Liver (tissue), 3 donors: ENCODE data around the gene ACTR6.

Experiments used
- CTCF ChIP-seq: fragments of 150-350 bp; IDR thresholded peaks from 2 replicates; pipeline ENCODE4 v1.5.1; 2017; ENCODE audit warnings: improper control_type of control experiment, low read depth, low read length; ENCODE audit not compliant: missing input control
- FOXA1 ChIP-seq: IDR thresholded peaks from 2 replicates; pipeline ENCODE4 v1.6.1; 2016; ENCODE audit warnings: antibody characterized with exemption
- JUND ChIP-seq, 2 donors: IDR thresholded peaks; 2 replicates each; pipeline ENCODE4 v1.6.1; 2016; ENCODE audit warnings: antibody characterized with exemption in 2 of 2
- RAD21 ChIP-seq, 2 donors: IDR thresholded peaks; 2 replicates each; pipeline ENCODE4 v1.6.1; 2016; ENCODE audit warnings: antibody characterized with exemption in 2 of 2, mild to moderate bottlenecking in 2 of 2
- REST ChIP-seq: IDR thresholded peaks from 2 replicates; pipeline ENCODE4 v1.6.1; 2016; ENCODE audit warnings: antibody characterized with exemption, mild to moderate bottlenecking
- SP1 ChIP-seq: IDR thresholded peaks from 2 replicates; pipeline ENCODE4 v1.6.1; 2018; ENCODE audit warnings: antibody characterized with exemption, mild to moderate bottlenecking
- TAF1 ChIP-seq: conservative IDR thresholded peaks from 2 replicates; pipeline ENCODE4 v1.6.1; 2016; ENCODE audit warnings: antibody characterized with exemption, mild to moderate bottlenecking
- YY1 ChIP-seq: IDR thresholded peaks from 2 replicates; pipeline ENCODE4 v1.6.1; 2016; ENCODE audit warnings: antibody characterized with exemption, mild to moderate bottlenecking
- ZBTB33 ChIP-seq: IDR thresholded peaks from 2 replicates; pipeline ENCODE4 v1.6.1; 2016; ENCODE audit warnings: antibody characterized with exemption
- TF ChIP-seq, protein P1 (sequence below): IDR thresholded peaks from 2 replicates; pipeline ENCODE4 v1.6.1; 2016; ENCODE audit warnings: antibody characterized with exemption
- TF ChIP-seq, protein P2 (sequence below): IDR thresholded peaks from 2 replicates; pipeline ENCODE4 v1.6.1; 2016; ENCODE audit warnings: antibody characterized with exemption
- donor health status: healthy.
- donor health status: healthy.

DNA sequence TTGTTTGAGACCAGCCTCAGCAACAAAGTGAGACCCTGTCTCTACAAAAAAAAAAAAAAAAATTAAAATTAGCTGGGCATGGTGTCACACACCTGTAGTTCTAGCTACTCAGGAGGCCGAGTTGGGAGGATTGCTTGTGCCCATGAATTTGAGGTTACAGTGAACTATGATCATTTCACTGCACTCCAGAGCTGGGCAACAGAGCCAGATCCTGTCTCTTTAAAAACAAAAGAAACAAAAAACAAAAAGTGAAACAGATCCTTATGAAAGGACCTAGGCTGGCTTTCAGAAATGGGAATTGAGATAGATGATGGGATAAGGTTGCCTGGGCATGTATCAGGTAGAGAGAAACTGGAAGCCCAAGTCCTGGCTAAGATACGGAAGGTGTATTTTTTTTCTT is 13.9 kb downstream of the ACTR6 start:
- TF ChIP-seq REST = no peak
- TF ChIP-seq CTCF = no peak
- TF ChIP-seq, protein P1, sequence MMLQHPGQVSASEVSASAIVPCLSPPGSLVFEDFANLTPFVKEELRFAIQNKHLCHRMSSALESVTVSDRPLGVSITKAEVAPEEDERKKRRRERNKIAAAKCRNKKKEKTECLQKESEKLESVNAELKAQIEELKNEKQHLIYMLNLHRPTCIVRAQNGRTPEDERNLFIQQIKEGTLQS = no peak
- no peak for TF ChIP-seq TAF1
- no peak for TF ChIP-seq ZBTB33
- TF ChIP-seq, protein P2, sequence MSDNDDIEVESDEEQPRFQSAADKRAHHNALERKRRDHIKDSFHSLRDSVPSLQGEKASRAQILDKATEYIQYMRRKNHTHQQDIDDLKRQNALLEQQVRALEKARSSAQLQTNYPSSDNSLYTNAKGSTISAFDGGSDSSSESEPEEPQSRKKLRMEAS = no peak
- TF ChIP-seq RAD21 (IDR thresholded peaks at IDR 0.05) = no peak
- TF ChIP-seq JUND (IDR thresholded peaks at IDR 0.05) = no peak
- no peak for TF ChIP-seq YY1
- no peak for TF ChIP-seq SP1
- TF ChIP-seq FOXA1 = no peak
